K562 (cell line): ENCODE data around the gene LUZP1. TPM values are rescaled to one million over a fixed set of nuclear protein-coding genes. Genes with fewer than 3 reads are reported as not detected.

Experiments used
- ATAC-seq: fragments of 200-7000 bp; cut with Tn5 transposase; 3 replicates; pipeline ENCODE4 v1.9.1; 2020; ENCODE audit warnings: moderate library complexity
- BruUV-seq: library from RNA; stranded (reverse); fragments of 400-500 nt; replicated peaks from 2 replicates; lab custom pipeline; 2021; lab: Mats Ljungman, UMichigan
- CTCF ChIA-PET: fragments of 300-600 bp; formaldehyde crosslinking; extraction: SDS; loops from one replicate; lab custom pipeline; 2021; ENCODE audit warnings: low intra/inter-chr PET ratio; lab: Yijun Ruan, JAX
- POLR2A ChIA-PET: fragments of 300-600, 350-650 bp; sonication (Branson Sonifier 250); formaldehyde crosslinking; extraction: SDS; loops from one replicate; lab custom pipeline; 2021; ENCODE audit warnings: antibody characterized with exemption, inconsistent platforms; lab: Yijun Ruan, JAX
- DNase-seq, 4 experiments: peaks; one replicate each; pipeline versions ENCODE4 v3.0.0 to v3.0.0-alpha.2; 2011 to 2018; ENCODE audit warnings: low spot score in 3 of 4, mixed read lengths in 3 of 4; ENCODE audit errors: extremely low read depth in 1 of 4
- FAIRE-seq: peaks from 2 replicates; lab custom pipeline; 2011; peaks lifted over from hg19 to GRCh38; lab: Jason Lieb, UNC
- H2AFZ ChIP-seq: 2 replicates; pipeline ENCODE4 v1.6.0; 2011; ENCODE audit warnings: low read depth, low read length, control low read depth, inconsistent platforms
- H3K27ac ChIP-seq: fragments of 200-600 bp; 3 replicates; pipeline ENCODE4 v1.8.0; 2011; ENCODE audit warnings: low read depth, mild to moderate bottlenecking, control low read depth, inconsistent platforms, low read length, moderate library complexity, mixed read lengths; ENCODE audit errors: extremely low read depth
- H3K27me3 ChIP-seq, 2 experiments: fragments of 300-600 bp in 1 of 2; 2 replicates in 1 of 2; 3 replicates in 1 of 2; pipeline versions ENCODE4 v1.6.0 to v1.8.0; 2011; ENCODE audit warnings: inconsistent platforms in 2 of 2, low read length in 2 of 2, mild to moderate bottlenecking in 1 of 2, mixed read lengths in 1 of 2, moderate library complexity in 1 of 2; ENCODE audit not compliant: control insufficient read depth in 2 of 2, insufficient read depth in 2 of 2
- H3K36me3 ChIP-seq: fragments of 300-600 bp; 3 replicates; pipeline ENCODE4 v1.8.0; 2011; ENCODE audit warnings: mild to moderate bottlenecking, low read length, inconsistent platforms; ENCODE audit not compliant: control insufficient read depth, insufficient read depth
- H3K4me1 ChIP-seq, 2 experiments: fragments of 200-600 bp in 1 of 2; replicated peaks in 1 of 2; 2 replicates in 1 of 2; 3 replicates in 1 of 2; pipeline versions ENCODE4 v1.5.1 to v1.8.0; 2011; ENCODE audit warnings: inconsistent platforms in 2 of 2, low read length in 2 of 2, mild to moderate bottlenecking in 1 of 2, mixed read lengths in 1 of 2, moderate library complexity in 1 of 2; ENCODE audit not compliant: control insufficient read depth in 2 of 2, insufficient read depth in 2 of 2
- H3K4me2 ChIP-seq: 2 replicates; pipeline ENCODE4 v1.6.1; 2011; ENCODE audit warnings: low read length, control low read depth, inconsistent platforms, mixed read lengths; ENCODE audit not compliant: insufficient read depth
- H3K4me3 ChIP-seq: fragments of 200-600 bp; sonication (generic), shearing (Covaris generic); 2 replicates; pipeline ENCODE4 v1.5.1; 2016; ENCODE audit warnings: control low read depth, inconsistent platforms
- H3K79me2 ChIP-seq: fragments of 200-600 bp; 3 replicates; pipeline ENCODE4 v1.8.0; 2011; ENCODE audit warnings: low read length, inconsistent platforms; ENCODE audit not compliant: control insufficient read depth, insufficient read depth
- H3K9ac ChIP-seq, 2 experiments: 2 replicates each; pipeline versions ENCODE4 v1.6.0 to v1.6.1; 2011; ENCODE audit warnings: low read depth in 2 of 2, low read length in 2 of 2, control low read depth in 1 of 2, inconsistent platforms in 1 of 2, mild to moderate bottlenecking in 1 of 2, mixed read lengths in 1 of 2; ENCODE audit not compliant: insufficient read depth in 1 of 2
- H3K9me1 ChIP-seq: one replicate; pipeline ENCODE4 v1.6.0; 2011; ENCODE audit warnings: inconsistent platforms, mild to moderate bottlenecking, low read length, moderate library complexity; ENCODE audit not compliant: control insufficient read depth, insufficient read depth
- H3K9me3 ChIP-seq: replicated peaks from 2 replicates; pipeline ENCODE4 v1.5.1; 2011; ENCODE audit warnings: low read depth, low read length, inconsistent platforms; ENCODE audit not compliant: control insufficient read depth, insufficient read depth
- H4K20me1 ChIP-seq: replicated peaks from 2 replicates; pipeline ENCODE4 v1.6.1; 2011; ENCODE audit warnings: low read length, inconsistent platforms, mixed read lengths; ENCODE audit not compliant: control insufficient read depth, insufficient read depth
- ADNP ChIP-seq: fragments of 200-800 bp; sonication (Bioruptor generic); IDR thresholded peaks from 2 replicates; pipeline ENCODE4 v1.6.1; 2016; ENCODE audit warnings: missing genetic modification characterization, missing compliant biosample characterization
- ARID1B ChIP-seq: fragments of 450-650 bp; IDR thresholded peaks from 2 replicates; pipeline ENCODE4 v1.6.1; 2016; ENCODE audit warnings: antibody characterized with exemption, mild to moderate bottlenecking, inconsistent platforms
- CBX1 ChIP-seq: sonication (generic); IDR thresholded peaks from 2 replicates; pipeline ENCODE4 v1.6.1; 2016; ENCODE audit warnings: antibody characterized with exemption, low read depth, mild to moderate bottlenecking
- HDAC6 ChIP-seq: IDR thresholded peaks from 2 replicates; pipeline ENCODE4 v1.6.1; 2012; ENCODE audit warnings: low read depth, mild to moderate bottlenecking, control low read depth, inconsistent platforms, low read length, moderate library complexity
- MCM3 ChIP-seq: fragments of 450-650 bp; IDR thresholded peaks from 2 replicates; pipeline ENCODE4 v1.6.1; 2016
- PHB ChIP-seq: fragments of 250-450 bp; sonication (Bioruptor Pico); IDR thresholded peaks from 2 replicates; pipeline ENCODE4 v1.5.0; 2021
- PHF20 ChIP-seq: fragments of 450-650 bp; IDR thresholded peaks from 2 replicates; pipeline ENCODE4 v1.6.1; 2018; ENCODE audit not compliant: partially characterized antibody
- PPARD ChIP-seq: fragments of 250-450 bp; sonication (Bioruptor Pico); IDR thresholded peaks from 2 replicates; pipeline ENCODE4 v1.8.0; 2022; ENCODE audit warnings: inconsistent platforms, mild to moderate bottlenecking, moderate library complexity
- SAP30 ChIP-seq: fragments of 200-600 bp; sonication (generic); IDR thresholded peaks from 2 replicates; pipeline ENCODE4 v1.6.1; 2012; ENCODE audit warnings: borderline replicate concordance, low read depth, mild to moderate bottlenecking, moderate library complexity, low read length, control low read depth, inconsistent platforms; ENCODE audit not compliant: insufficient read depth, poor library complexity, severe bottlenecking
- TFE3 ChIP-seq: fragments of 450-650 bp; formaldehyde crosslinking; IDR thresholded peaks from 2 replicates; pipeline ENCODE4 v1.4.0; 2020; ENCODE audit warnings: mild to moderate bottlenecking, mixed read lengths
- ZBTB5 ChIP-seq: fragments of 450-650 bp; IDR thresholded peaks from 2 replicates; pipeline ENCODE4 v1.6.1; 2017; ENCODE audit warnings: antibody characterized with exemption
- ZBTB9 ChIP-seq: fragments of 450-650 bp; formaldehyde crosslinking; IDR thresholded peaks from 2 replicates; pipeline ENCODE4 v1.4.0; 2020; ENCODE audit warnings: mild to moderate bottlenecking, moderate library complexity
- ZNF316 ChIP-seq: fragments of 450-650 bp; IDR thresholded peaks from 2 replicates; pipeline ENCODE4 v1.6.1; 2016
- ZNF655 ChIP-seq: fragments of 250-450 bp; sonication (Bioruptor Pico); IDR thresholded peaks from 2 replicates; pipeline ENCODE4 v1.5.0; 2021
- ZNF766 ChIP-seq: fragments of 200-800 bp; sonication (Bioruptor generic); conservative IDR thresholded peaks from 2 replicates; pipeline ENCODE4 v1.6.1; 2016; ENCODE audit warnings: missing genetic modification characterization, missing compliant biosample characterization
- WGBS: fragments of 100-300 bp; shearing (Covaris generic); methylation state at CpG from one replicate; pipeline ENCODE4 v1.1.6; 2016; ENCODE audit warnings: low coverage, mixed read lengths; ENCODE audit not compliant: insufficient coverage; ENCODE audit errors: missing lambda C conversion rate; 5-methylcytosine and 5-hydroxymethylcytosine counted together
- in situ Hi-C: fragments of 300-500 bp; cut with MboI; formaldehyde crosslinking; loops from 4 replicates; pipeline ENCODE4 v1.15.0; 2018; ENCODE audit warnings: inconsistent platforms, mixed read lengths
- intact Hi-C: fragments of 100-400 bp; cut with micrococcal nuclease; formaldehyde crosslinking; loops from 2 replicates; pipeline ENCODE4 v1.14.2; 2022
- polyA plus RNA-seq, 8 experiments: library from polyadenylated mRNA; depleted of rRNA in 4 of 8; stranded (reverse) in 5 of 8; unstranded in 3 of 8; fragments of >200 nt; fragmentation: Nextera tagmentation in 2 of 8; fragmentation: Illumina TruSeq in 1 of 8; extraction: Ambion mirVana in 2 of 8; extraction: Trizol in 1 of 8; gene quantifications; 2 replicates each; pipeline versions ENCODE4 v1.2.1 to v1.2.3, GENCODE V29; 2011 to 2014; ENCODE audit warnings: inconsistent platforms in 1 of 8, missing spikeins in 1 of 8
- total RNA-seq, 7 experiments: library from RNA; depleted of rRNA in 6 of 7; stranded (reverse); fragments of >200 nt in 6 of 7; fragmentation: Illumina TruSeq in 2 of 7; extraction: Trizol in 2 of 7; gene quantifications; 2 replicates each; pipeline versions ENCODE4 v1.2.1 to v1.2.3, GENCODE V29; 2011 to 2021; ENCODE audit warnings: low replicate concordance in 1 of 7

LUZP1 gene
- total and polyA plus RNA-seq, 9 of the 15 experiments (the other 6 are each of a cell fraction or from before 2014, with no cell fraction given): 6.5 to 19.1 (median 12.4) TPM

GRCh38 chr1:23169727-23170335 lies 1.2 kb upstream of the LUZP1 start (continued):
- TF ChIP-seq PHB (CRISPR knock-in tag): no peak
- no peak for TF ChIP-seq MCM3
- TF ChIP-seq ZNF316: no peak
- TF ChIP-seq ZBTB5: no peak
- no peak for TF ChIP-seq HDAC6
- TF ChIP-seq SAP30: no peak
- TF ChIP-seq ZBTB9 (CRISPR knock-in tag): no peak

- Histone ChIP-seq H3K27ac (peak overlapping the region; percentile 84), H3K4me2 (peak overlapping the region; percentile 95), H3K4me3 (peak overlapping the region; percentile 83), H3K9ac (peak overlapping the region; percentile 72 to 93), H2AFZ (peak overlapping the region; percentile 97), H3K4me1 (peaks cover 22 to 26% of the 10 kb centered on the region in 2 experiments; a peak in 4 of 5 replicates), H3K27me3 (no peaks in the 10 kb centered on the region), H4K20me1 (peaks cover 8% of the 10 kb centered on the region; the same call in 1 of the 2 replicates), H3K9me3 (no peaks in the 10 kb centered on the region), H3K9me1 (no peaks in the 10 kb centered on the region), H3K79me2 (peaks cover 37% of the 10 kb centered on the region), H3K36me3 (no peaks in the 10 kb centered on the region)
- CTCF ChIA-PET: interaction anchor here (0.8 kb wide), 1 partner anchor 71 kb away, joined by 3 read pairs; no protein-coding TSS in a partner anchor
- TSS peak; percentile 93 for BruUV-seq
- intact Hi-C loops: no loop called here
- WGBS: 40% methylated on average over 14 of the region's 14 CpGs
- POLR2A ChIA-PET: interaction anchor here (0.8 to 2.1 kb wide), 10 partner anchors 9 to 200 kb away, joined by 3 to 12 read pairs (median 4); partner anchors contain the start of gene ZNF436
- FAIRE-seq (no peak), ATAC-seq (no peak), DNase-seq (no peak)
- in situ Hi-C loops: no loop called here
- TF ChIP-seq TFE3 (CRISPR knock-in tag) (no peak), CBX1 (0 out of 2 replicates have a peak, but pooled peaks have one; percentile 0), ADNP (tag) (peak; percentile 4; the same call in 1 of the 2 replicates), PPARD (CRISPR knock-in tag) (no peak), ZNF655 (no peak), ZNF766 (peak; percentile 7; the same call in 1 of the 2 replicates), PHF20 (peak; percentile 19), ARID1B (0 out of 2 replicates have a peak, but pooled peaks have one; percentile 20)
Measured at GRCh38 chr1:23169195-23169575, 529 bp upstream of the LUZP1 start.
